Measurements from ENCODE around the gene CLCF1.

CLCF1 gene

GRCh38 chr11:67401495-67402191 lies 28.2 kb upstream of the CLCF1 start, which contains the start of gene PPP1CA:
PPP1CA (minus strand) TSS chr11:67401858; CDS start chr11:67401782, 76 bp downstream.
- no peak for TF ChIP-seq EZH2phosphoT487 (IDR thresholded peaks at IDR 0.05; ENCODE audit: borderline replicate concordance)
- peak; percentile 19 for TF ChIP-seq CTCF (conservative IDR thresholded peaks at IDR 0.05; ENCODE audit: low read length)
- Histone ChIP-seq H3K36me3 (ENCODE audit: insufficient read depth, low read length) (peaks cover 22% of the 10 kb centered on the region; the same call in 1 of the 2 replicates), H3K27me3 (ENCODE audit: insufficient read depth, low read length, poor library complexity, severe bottlenecking) (no peaks in the 10 kb centered on the region), H3K9me2 (replicated peaks; ENCODE audit: low read depth, low read length) (no peaks in the 10 kb centered on the region), H3K4me3 (ENCODE audit: low read length, poor library complexity, severe bottlenecking) (peak within 1 kb of the TSS; percentile 89), H3K79me2 (ENCODE audit: insufficient read depth, low read length) (peaks cover 92% of the 10 kb centered on the region), H3K9me3 (ENCODE audit: insufficient read depth, low read depth, low read length) (no peaks in the 10 kb centered on the region), H3K4me2 (ENCODE audit: low read depth, low read length, poor library complexity, severe bottlenecking) (peak within 1 kb of the TSS; percentile 99), H3F3A (ENCODE audit: low read depth) (peaks cover 6% of the 10 kb centered on the region; the same call in 1 of the 2 replicates), H4K20me1 (ENCODE audit: insufficient read depth, low read length, poor library complexity, severe bottlenecking) (peaks cover 49% of the 10 kb centered on the region), H3K9ac (ENCODE audit: low read depth, low read length, poor library complexity, severe bottlenecking) (peak within 1 kb of the TSS; percentile 99), H2AFZ (ENCODE audit: low read length) (no peak within 1 kb of the TSS), H3K4me1 (ENCODE audit: insufficient read depth, low read length, poor library complexity, severe bottlenecking) (peaks cover 78% of the 10 kb centered on the region)

GRCh38 chr11:67400942-67401494 lies 27.6 kb upstream of the CLCF1 start:
- Histone ChIP-seq H4K20me1 (ENCODE audit: insufficient read depth, low read length, poor library complexity, severe bottlenecking) (peaks cover 55% of the 10 kb centered on the region), H3K36me3 (ENCODE audit: insufficient read depth, low read length) (peaks cover 22% of the 10 kb centered on the region; the same call in 1 of the 2 replicates), H3K27me3 (ENCODE audit: insufficient read depth, low read length, poor library complexity, severe bottlenecking) (no peaks in the 10 kb centered on the region), H3K9me2 (replicated peaks; ENCODE audit: low read depth, low read length) (no peaks in the 10 kb centered on the region), H3K4me2 (ENCODE audit: low read depth, low read length, poor library complexity, severe bottlenecking) (peak overlapping the region; percentile 99), H3K9ac (ENCODE audit: low read depth, low read length, poor library complexity, severe bottlenecking) (peak overlapping the region; percentile 96), H3K4me1 (ENCODE audit: insufficient read depth, low read length, poor library complexity, severe bottlenecking) (peaks cover 78% of the 10 kb centered on the region), H3K79me2 (ENCODE audit: insufficient read depth, low read length) (peaks cover 92% of the 10 kb centered on the region), H3K4me3 (ENCODE audit: low read length, poor library complexity, severe bottlenecking) (peak overlapping the region; percentile 88), H3F3A (ENCODE audit: low read depth) (peaks cover 6% of the 10 kb centered on the region; the same call in 1 of the 2 replicates), H2AFZ (ENCODE audit: low read length) (no peak overlapping the region), H3K9me3 (ENCODE audit: insufficient read depth, low read depth, low read length) (no peaks in the 10 kb centered on the region)
- TF ChIP-seq CTCF (conservative IDR thresholded peaks at IDR 0.05; ENCODE audit: low read length) (no peak), EZH2phosphoT487 (IDR thresholded peaks at IDR 0.05; ENCODE audit: borderline replicate concordance) (no peak)

GRCh38 chr11:67400251-67400941 lies 27.0 kb upstream of the CLCF1 start:
- peaks cover 92% of the 10 kb centered on the region for H3K79me2 ChIP-seq (ENCODE audit: insufficient read depth, low read length)
- peaks cover 22% of the 10 kb centered on the region; the same call in 1 of the 2 replicates for H3K36me3 ChIP-seq (ENCODE audit: insufficient read depth, low read length)
- peak overlapping the region; percentile 88 for H3K4me3 ChIP-seq (ENCODE audit: low read length, poor library complexity, severe bottlenecking)
- peaks cover 6% of the 10 kb centered on the region; the same call in 1 of the 2 replicates for H3F3A ChIP-seq (ENCODE audit: low read depth)
- peak overlapping the region; percentile 96 for H3K9ac ChIP-seq (ENCODE audit: low read depth, low read length, poor library complexity, severe bottlenecking)
- H3K4me1 ChIP-seq (ENCODE audit: insufficient read depth, low read length, poor library complexity, severe bottlenecking): peaks cover 72% of the 10 kb centered on the region
- TF ChIP-seq CTCF (conservative IDR thresholded peaks at IDR 0.05; ENCODE audit: low read length) (no peak), EZH2phosphoT487 (IDR thresholded peaks at IDR 0.05; ENCODE audit: borderline replicate concordance) (no peak)
- peak overlapping the region; percentile 99 for H3K4me2 ChIP-seq (ENCODE audit: low read depth, low read length, poor library complexity, severe bottlenecking)
- H3K27me3 ChIP-seq (ENCODE audit: insufficient read depth, low read length, poor library complexity, severe bottlenecking): no peaks in the 10 kb centered on the region
- H4K20me1 ChIP-seq (ENCODE audit: insufficient read depth, low read length, poor library complexity, severe bottlenecking): peaks cover 56% of the 10 kb centered on the region
- H2AFZ ChIP-seq (ENCODE audit: low read length): no peak overlapping the region
- no peaks in the 10 kb centered on the region for H3K9me2 ChIP-seq (replicated peaks; ENCODE audit: low read depth, low read length)
- no peaks in the 10 kb centered on the region for H3K9me3 ChIP-seq (ENCODE audit: insufficient read depth, low read depth, low read length)
